A549 (cell line): Measurements from ENCODE around the gene OPHN1. TPM values are rescaled to one million over a fixed set of nuclear protein-coding genes. Genes with fewer than 3 reads are reported as not detected.

Experiments used
- ATAC-seq, 2 experiments: fragments of 200-7000 bp in 1 of 2; fragments of >200 bp in 1 of 2; cut with Nextera tagmentation in 1 of 2; cut with Tn5 transposase in 1 of 2; 3 replicates each; pipeline versions ENCODE4 v1.8.0 to v1.9.1; 2018 to 2020; ENCODE audit warnings: mild to moderate bottlenecking in 1 of 2, moderate library complexity in 1 of 2
- CTCF ChIA-PET: fragments of 300-600 bp; sonication (Branson Sonifier 250); formaldehyde crosslinking; extraction: SDS; loops from one replicate; lab custom pipeline; 2021; ENCODE audit warnings: antibody characterized with exemption, inconsistent platforms; lab: Yijun Ruan, JAX
- POLR2A ChIA-PET: fragments of 350-600 bp; formaldehyde crosslinking; extraction: SDS; loops from one replicate; lab custom pipeline; 2021; ENCODE audit warnings: antibody characterized with exemption, inconsistent platforms; lab: Yijun Ruan, JAX
- DNase-seq, 2 experiments: peaks; one replicate each; pipeline versions ENCODE4 v3.0.0 to v3.0.0-alpha.2; 2011 to 2016; ENCODE audit warnings: low read depth in 1 of 2, low spot score in 1 of 2
- FAIRE-seq: peaks from 2 replicates; lab custom pipeline; 2011; peaks lifted over from hg19 to GRCh38; lab: Jason Lieb, UNC
- H3K27ac ChIP-seq, 2 experiments: fragments of >200 bp; sonication (Bioruptor Twin); formaldehyde crosslinking; 3 replicates each; pipeline ENCODE4 v1.5.1; 2016 to 2017
- H3K4me1 ChIP-seq: fragments of >200 bp; sonication (Bioruptor Twin); formaldehyde crosslinking; 3 replicates; pipeline ENCODE4 v1.6.1; 2016
- H3K4me2 ChIP-seq: fragments of >200 bp; sonication (Bioruptor Twin); formaldehyde crosslinking; 3 replicates; pipeline ENCODE4 v1.6.1; 2016
- H3K4me3 ChIP-seq: fragments of >200 bp; sonication (Bioruptor Twin); formaldehyde crosslinking; 3 replicates; pipeline ENCODE4 v1.5.1; 2016
- H3K9me3 ChIP-seq: fragments of >200 bp; sonication (Bioruptor Twin); formaldehyde crosslinking; 3 replicates; pipeline ENCODE4 v1.6.1; 2016
- BCL3 ChIP-seq: fragments of >200 bp; sonication (Bioruptor Twin); formaldehyde crosslinking; IDR thresholded peaks from 3 replicates; pipeline ENCODE4 v1.6.1; 2016
- CHD4 ChIP-seq: fragments of 200-600 bp; sonication (generic); IDR thresholded peaks from 2 replicates; pipeline ENCODE4 v1.6.1; 2016; ENCODE audit warnings: antibody characterized with exemption, mild to moderate bottlenecking, borderline replicate concordance
- EHF ChIP-seq: fragments of 250-450 bp; sonication (Bioruptor Pico); IDR thresholded peaks from 2 replicates; pipeline ENCODE4 v1.5.0; 2020; ENCODE audit warnings: mild to moderate bottlenecking
- ESRRA ChIP-seq: fragments of 150-350 bp; IDR thresholded peaks from 2 replicates; pipeline ENCODE4 v1.6.1; 2014; ENCODE audit warnings: mild to moderate bottlenecking, low read length, borderline replicate concordance
- GATA3 ChIP-seq: IDR thresholded peaks from 2 replicates; pipeline ENCODE4 v1.6.1; 2012; ENCODE audit warnings: borderline replicate concordance
- HES2 ChIP-seq: fragments of >200 bp; sonication (Bioruptor Twin); formaldehyde crosslinking; IDR thresholded peaks from 2 replicates; pipeline ENCODE4 v1.6.1; 2016
- HOXA7 ChIP-seq: fragments of 250-450 bp; sonication (Bioruptor Pico); IDR thresholded peaks from 2 replicates; pipeline ENCODE4 v1.5.0; 2020; ENCODE audit warnings: mild to moderate bottlenecking, moderate library complexity
- HOXB13 ChIP-seq: fragments of 250-450 bp; sonication (Bioruptor Pico); IDR thresholded peaks from 2 replicates; pipeline ENCODE4 v1.5.0; 2020; ENCODE audit warnings: low read depth, mild to moderate bottlenecking, moderate library complexity
- JUNB ChIP-seq: fragments of >200 bp; sonication (Bioruptor Twin); formaldehyde crosslinking; IDR thresholded peaks from 2 replicates; pipeline ENCODE4 v1.6.1; 2016
- KDM1A ChIP-seq: fragments of 200-600 bp; sonication (generic); IDR thresholded peaks from 2 replicates; pipeline ENCODE4 v1.6.1; 2016; ENCODE audit warnings: low read depth, mild to moderate bottlenecking
- KDM5A ChIP-seq: fragments of 200-600 bp; sonication (generic); IDR thresholded peaks from 2 replicates; pipeline ENCODE4 v1.6.1; 2016; ENCODE audit warnings: antibody characterized with exemption, mild to moderate bottlenecking
- MAFK ChIP-seq: fragments of 450-650 bp; IDR thresholded peaks from 2 replicates; pipeline ENCODE4 v1.6.1; 2014; ENCODE audit not compliant: partially characterized antibody
- MAX ChIP-seq: IDR thresholded peaks from 2 replicates; pipeline ENCODE4 v1.6.1; 2012
- MAZ ChIP-seq: fragments of 150-350 bp; IDR thresholded peaks from 2 replicates; pipeline ENCODE4 v1.6.1; 2014; ENCODE audit warnings: antibody characterized with exemption, low read depth, low read length, borderline replicate concordance
- MYC ChIP-seq: IDR thresholded peaks from 2 replicates; pipeline ENCODE4 v1.6.1; 2012; ENCODE audit warnings: mild to moderate bottlenecking, inconsistent platforms, low read length, improper control_type of control experiment, borderline replicate concordance
- NFE2L2 ChIP-seq: fragments of 150-350 bp; conservative IDR thresholded peaks from 2 replicates; pipeline ENCODE4 v1.6.1; 2014; ENCODE audit warnings: low read length
- POLR2AphosphoS2 ChIP-seq: conservative IDR thresholded peaks from 2 replicates; pipeline ENCODE4 v1.6.1; 2012; ENCODE audit warnings: low read length, improper control_type of control experiment, inconsistent platforms
- RNF2 ChIP-seq: fragments of 200-600 bp; sonication (generic); IDR thresholded peaks from 2 replicates; pipeline ENCODE4 v1.6.1; 2016; ENCODE audit warnings: low read depth, mild to moderate bottlenecking, antibody characterized with exemption, moderate library complexity, borderline replicate concordance
- SMC3 ChIP-seq: fragments of >200 bp; sonication (Bioruptor Twin); formaldehyde crosslinking; IDR thresholded peaks from 3 replicates; pipeline ENCODE4 v1.6.1; 2018; ENCODE audit warnings: inconsistent platforms
- SREBF2 ChIP-seq: fragments of 450-650 bp; IDR thresholded peaks from 2 replicates; pipeline ENCODE4 v1.6.1; 2014; ENCODE audit warnings: mild to moderate bottlenecking, moderate library complexity
- TP53 ChIP-seq: fragments of 250-450 bp; sonication (Bioruptor Pico); IDR thresholded peaks from 2 replicates; pipeline ENCODE4 v1.5.0; 2021; ENCODE audit warnings: mild to moderate bottlenecking, moderate library complexity
- ZSCAN20 ChIP-seq: fragments of 250-450 bp; sonication (Bioruptor Pico); IDR thresholded peaks from 2 replicates; pipeline ENCODE4 v1.8.0; 2022; ENCODE audit warnings: mild to moderate bottlenecking, moderate library complexity
- WGBS: methylation state at CpG from one replicate; pipeline ENCODE4 v1.1.6; 2017; ENCODE audit errors: missing lambda C conversion rate; 5-methylcytosine and 5-hydroxymethylcytosine counted together
- polyA plus RNA-seq, 4 experiments: library from polyadenylated mRNA; depleted of rRNA in 3 of 4; stranded (reverse); fragments of >200 nt; fragmentation: RNase III in 1 of 4; extraction: RNeasy Plus Mini Kit Qiagen cat#74134 plus additional on column Dnase treatment in 1 of 4; gene quantifications; 2 replicates in 3 of 4; 3 replicates in 1 of 4; pipeline ENCODE4 v1.2.3, GENCODE V29; 2011 to 2017
- TF ChIP-seq, protein P1 (sequence below): fragments of 450-650 bp; IDR thresholded peaks from 2 replicates; pipeline ENCODE4 v1.6.1; 2014; ENCODE audit warnings: antibody characterized with exemption
- TF ChIP-seq, protein P2 (sequence below): fragments of 250-450 bp; sonication (Bioruptor Pico); IDR thresholded peaks from 2 replicates; pipeline ENCODE4 v1.5.0; 2021; ENCODE audit warnings: mild to moderate bottlenecking, moderate library complexity, borderline replicate concordance
- TF ChIP-seq, protein P3 (sequence below): IDR thresholded peaks from 2 replicates; pipeline ENCODE4 v1.6.1; 2012

OPHN1 gene
- polyA plus RNA-seq, 2 of the 4 experiments (the other 2 are of a cell fraction) = 2.0 to 5.7 TPM

DNA sequence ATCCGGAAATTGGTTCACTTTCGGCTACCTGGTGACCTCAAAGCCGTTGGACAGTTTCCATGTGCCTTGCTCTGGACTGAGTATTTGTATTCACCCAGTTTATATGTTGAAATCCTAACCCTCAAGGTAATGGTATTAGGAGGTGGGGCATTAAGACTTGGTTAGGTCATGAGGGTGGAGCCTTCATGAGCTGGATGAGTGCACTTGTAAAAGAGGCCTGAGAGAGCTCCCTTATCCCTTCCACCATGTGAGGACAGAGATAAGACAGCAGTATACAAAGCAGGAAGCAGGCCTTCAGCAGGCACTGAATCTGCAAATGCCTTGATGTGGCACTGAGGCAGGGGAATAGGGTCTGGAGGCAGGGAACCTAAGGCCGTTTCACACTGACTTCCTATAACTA lies 5.3 kb upstream of the OPHN1 start:
- no peak overlapping the region for H3K4me3 ChIP-seq
- ATAC-seq = no peak
- FAIRE-seq = no peak
- H3K4me2 ChIP-seq = no peak overlapping the region
- DNase-seq = peak in 1 of 2 experiments; percentile 12
- no peak for TF ChIP-seq NFE2L2
- no peak for TF ChIP-seq ZSCAN20 (CRISPR knock-in tag)
- TF ChIP-seq CHD4 = no peak
- TF ChIP-seq TP53 (CRISPR knock-in tag) = no peak
- TF ChIP-seq HOXB13 (CRISPR knock-in tag) = no peak
- no peak for TF ChIP-seq HOXA7
- TF ChIP-seq, protein P1, sequence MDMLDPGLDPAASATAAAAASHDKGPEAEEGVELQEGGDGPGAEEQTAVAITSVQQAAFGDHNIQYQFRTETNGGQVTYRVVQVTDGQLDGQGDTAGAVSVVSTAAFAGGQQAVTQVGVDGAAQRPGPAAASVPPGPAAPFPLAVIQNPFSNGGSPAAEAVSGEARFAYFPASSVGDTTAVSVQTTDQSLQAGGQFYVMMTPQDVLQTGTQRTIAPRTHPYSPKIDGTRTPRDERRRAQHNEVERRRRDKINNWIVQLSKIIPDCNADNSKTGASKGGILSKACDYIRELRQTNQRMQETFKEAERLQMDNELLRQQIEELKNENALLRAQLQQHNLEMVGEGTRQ = no peak
- TF ChIP-seq HES2 = no peak
- no peak for TF ChIP-seq BCL3
- TF ChIP-seq ESRRA = no peak
- TF ChIP-seq JUNB = no peak
- no peak for TF ChIP-seq SREBF2
- TF ChIP-seq GATA3 = no peak
- no peak for TF ChIP-seq RNF2
- TF ChIP-seq, protein P2, sequence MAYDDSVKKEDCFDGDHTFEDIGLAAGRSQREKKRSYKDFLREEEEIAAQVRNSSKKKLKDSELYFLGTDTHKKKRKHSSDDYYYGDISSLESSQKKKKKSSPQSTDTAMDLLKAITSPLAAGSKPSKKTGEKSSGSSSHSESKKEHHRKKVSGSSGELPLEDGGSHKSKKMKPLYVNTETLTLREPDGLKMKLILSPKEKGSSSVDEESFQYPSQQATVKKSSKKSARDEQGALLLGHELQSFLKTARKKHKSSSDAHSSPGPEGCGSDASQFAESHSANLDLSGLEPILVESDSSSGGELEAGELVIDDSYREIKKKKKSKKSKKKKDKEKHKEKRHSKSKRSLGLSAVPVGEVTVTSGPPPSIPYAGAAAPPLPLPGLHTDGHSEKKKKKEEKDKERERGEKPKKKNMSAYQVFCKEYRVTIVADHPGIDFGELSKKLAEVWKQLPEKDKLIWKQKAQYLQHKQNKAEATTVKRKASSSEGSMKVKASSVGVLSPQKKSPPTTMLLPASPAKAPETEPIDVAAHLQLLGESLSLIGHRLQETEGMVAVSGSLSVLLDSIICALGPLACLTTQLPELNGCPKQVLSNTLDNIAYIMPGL (CRISPR knock-in tag) = no peak
- TF ChIP-seq EHF (CRISPR knock-in tag) = no peak
- TF ChIP-seq, protein P3, sequence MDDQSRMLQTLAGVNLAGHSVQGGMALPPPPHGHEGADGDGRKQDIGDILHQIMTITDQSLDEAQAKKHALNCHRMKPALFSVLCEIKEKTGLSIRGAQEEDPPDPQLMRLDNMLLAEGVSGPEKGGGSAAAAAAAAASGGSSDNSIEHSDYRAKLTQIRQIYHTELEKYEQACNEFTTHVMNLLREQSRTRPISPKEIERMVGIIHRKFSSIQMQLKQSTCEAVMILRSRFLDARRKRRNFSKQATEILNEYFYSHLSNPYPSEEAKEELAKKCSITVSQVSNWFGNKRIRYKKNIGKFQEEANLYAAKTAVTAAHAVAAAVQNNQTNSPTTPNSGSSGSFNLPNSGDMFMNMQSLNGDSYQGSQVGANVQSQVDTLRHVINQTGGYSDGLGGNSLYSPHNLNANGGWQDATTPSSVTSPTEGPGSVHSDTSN = no peak
- POLR2A ChIA-PET = no interaction called here
- CTCF ChIA-PET = no interaction called here
- 75% methylated on average over 4 of the region's 4 CpGs for WGBS
- peaks cover 19% of the 10 kb centered on the region for H3K4me1 ChIP-seq
- H3K27ac ChIP-seq = no peak overlapping the region
- H3K9me3 ChIP-seq = no peaks in the 10 kb centered on the region

GRCh38 chrX:68433981-68434299 lies 645 bp upstream of the OPHN1 start:
- DNase-seq = no peak
- POLR2A ChIA-PET = interaction anchor here (0.6 to 1.6 kb wide), 2 partner anchors 56 to 228 kb away, joined by 5 to 6 read pairs; no protein-coding TSS in a partner anchor
- no peak; the same call in 2 of the 3 replicates for TF ChIP-seq BCL3
- TF ChIP-seq HOXB13 (CRISPR knock-in tag) = no peak
- TF ChIP-seq KDM1A = no peak
- no peak for TF ChIP-seq MYC
- no peak for TF ChIP-seq POLR2AphosphoS2
- TF ChIP-seq MAZ = no peak
- no peak for TF ChIP-seq KDM5A
- TF ChIP-seq NFE2L2 = no peak
- TF ChIP-seq MAX = no peak
- TF ChIP-seq HES2 = no peak
- TF ChIP-seq MAFK = no peak
- TF ChIP-seq JUNB = no peak
- no peak for TF ChIP-seq SMC3
- TF ChIP-seq, all 56 proteins: peak for 0
- CTCF ChIA-PET = interaction anchor here (1.3 kb wide), 1 partner anchor 238 kb away, joined by 3 read pairs; no protein-coding TSS in a partner anchor
- WGBS = 1% methylated on average over 13 of the region's 13 CpGs
- ATAC-seq (no peak), FAIRE-seq (no peak)
- Histone ChIP-seq H3K27ac (peak overlapping the region; percentile 81 to 93), H3K4me1 (peaks cover 17% of the 10 kb centered on the region), H3K4me2 (peak overlapping the region; percentile 89), H3K4me3 (peak overlapping the region; percentile 60), H3K9me3 (no peaks in the 10 kb centered on the region)
